ENCODE data around the gene SHISA8. TPM values are rescaled to one million over a fixed set of nuclear protein-coding genes. Genes with fewer than 3 reads are reported as not detected.

The SHISA8 gene
- not detected in 2 replicates for total RNA-seq

GRCh38 chr22:41915035-41915785 lies at the start of gene SHISA8:
Gene SHISA8, minus strand, starts transcription at chr22:41915074. Its CDS starts 407 bp downstream, at chr22:41914667.

GRCh38 chr22:41951898-41952474 lies 37.1 kb upstream of the SHISA8 start, which contains the start of gene SMIM45:
Gene SMIM45, plus strand, starts transcription at chr22:41952150.

DNA sequence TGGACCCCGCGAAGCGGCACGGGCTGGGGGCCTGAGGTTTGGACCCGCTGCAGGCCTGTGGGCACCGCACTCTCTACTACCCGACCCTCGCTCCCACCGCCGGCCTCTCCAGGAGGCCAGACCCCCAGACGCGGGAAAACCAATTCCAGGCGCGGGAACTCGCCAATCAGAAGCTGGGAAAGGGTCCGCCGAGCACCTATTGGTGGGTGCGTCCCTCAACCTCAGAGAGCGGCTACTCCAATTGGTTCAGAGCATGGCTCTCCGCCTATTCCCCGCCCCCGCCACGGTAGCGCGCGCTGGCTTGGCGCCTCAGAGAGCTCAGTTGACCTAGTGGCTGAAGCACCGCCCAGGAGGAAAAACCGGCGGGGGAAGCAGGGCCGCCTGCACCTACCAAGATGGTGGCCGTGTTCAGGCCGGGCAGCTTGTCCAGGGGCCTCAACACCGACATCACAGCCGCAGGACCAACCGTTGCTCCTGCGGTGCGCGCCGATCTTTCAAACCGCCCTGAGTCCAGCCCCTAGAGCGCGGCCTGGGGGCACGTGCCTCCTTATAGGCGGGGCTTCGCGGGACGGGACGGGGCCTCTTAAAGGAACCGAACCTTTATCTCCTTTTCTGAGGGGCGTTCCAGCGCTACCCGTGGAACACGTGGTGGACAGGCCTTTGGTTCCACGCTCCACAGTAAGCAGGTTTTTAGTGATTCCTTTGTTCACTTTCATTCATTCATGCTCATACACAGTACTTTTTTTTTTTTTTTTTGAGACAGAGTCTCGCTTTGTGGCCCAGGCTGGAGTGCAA lies 32.0 kb upstream of the SHISA8 start, which contains the start of gene CENPM:
CENPM (minus strand) TSS at position 524 of the 795 bp plus-strand sequence; CDS start at position 448, 76 bp downstream.

Other genes starting within 250 kb of the SHISA8 start
- gene SNU13, start 226.2 kb downstream of the SHISA8 start, total RNA-seq = 91.9 and 94.7 TPM in 2 replicates
- gene MEI1, start 215.6 kb downstream of the SHISA8 start, total RNA-seq = 0.48 TPM in 1 of 2 replicates, not detected in the other
- 10.4 and 11.8 TPM in 2 replicates for gene CCDC134, start 114.4 kb downstream of the SHISA8 start, total RNA-seq
- gene SREBF2, start 82.0 kb downstream of the SHISA8 start, total RNA-seq = 68.4 and 91.0 TPM in 2 replicates
- under 0.01 TPM in 1 of 2 replicates, not detected in the other for gene TNFRSF13C, start 11.7 kb upstream of the SHISA8 start, total RNA-seq
- gene CENPM, start 32.1 kb upstream of the SHISA8 start, total RNA-seq = 3.2 and 7.7 TPM in 2 replicates
- 0.24 TPM in 1 of 2 replicates, not detected in the other for gene SEPTIN3, start 54.4 kb upstream of the SHISA8 start, total RNA-seq
- gene WBP2NL, start 83.7 kb upstream of the SHISA8 start, total RNA-seq = under 0.01 TPM in 1 of 2 replicates, not detected in the other
- 23.9 and 28.2 TPM in 2 replicates for gene NAGA, start 155.7 kb upstream of the SHISA8 start, total RNA-seq
- 5.1 and 6.7 TPM in 2 replicates for gene PHETA2, start 159.2 kb upstream of the SHISA8 start, total RNA-seq
- gene SMDT1, start 164.6 kb upstream of the SHISA8 start, total RNA-seq = 3.9 and 4.7 TPM in 2 replicates
- 32.3 and 41.6 TPM in 2 replicates for gene NDUFA6, start 175.7 kb upstream of the SHISA8 start, total RNA-seq
- gene CYP2D6, start 215.7 kb upstream of the SHISA8 start, total RNA-seq = 0.24 and 0.85 TPM in 2 replicates

Measured in tracheal epithelial cell (primary cell).